GM12878 (cell line): Measurements from ENCODE around the gene INO80E. TPM values are rescaled to one million over a fixed set of nuclear protein-coding genes. Genes with fewer than 3 reads are reported as not detected.

Experiments
- ATAC-seq: fragments of 200-7000 bp; cut with Tn5 transposase; 3 replicates; pipeline ENCODE4 v1.9.1; 2020; ENCODE audit warnings: mild to moderate bottlenecking, moderate library complexity
- BruUV-seq: library from RNA; stranded (reverse); fragments of 400-500 nt; replicated peaks from 2 replicates; lab custom pipeline; 2021; lab: Mats Ljungman, UMichigan
- CTCF ChIA-PET: fragments of 300-600 bp; sonication (Branson Sonifier 250); formaldehyde crosslinking; extraction: SDS; loops from one replicate; lab custom pipeline; 2021; ENCODE audit warnings: inconsistent platforms; lab: Yijun Ruan, JAX
- POLR2A ChIA-PET: fragments of 350-600 bp; formaldehyde crosslinking; extraction: SDS; loops from one replicate; lab custom pipeline; 2021; ENCODE audit warnings: inconsistent platforms; lab: Charles Lee
- RAD21 ChIA-PET: fragments of 300-600 bp; sonication (Branson Sonifier 250); formaldehyde crosslinking; loops from one replicate; lab custom pipeline; 2023; ENCODE audit warnings: antibody characterized with exemption; ENCODE audit not compliant: unreplicated experiment; lab: Charles Lee
- SMC1A ChIA-PET: fragments of 300-600 bp; sonication (Branson Sonifier 250); formaldehyde crosslinking; loops from one replicate; lab custom pipeline; 2023; ENCODE audit not compliant: unreplicated experiment, uncharacterized antibody; lab: Charles Lee
- DNase-seq: peaks from one replicate; pipeline ENCODE4 v3.0.0-alpha.2; 2011; ENCODE audit warnings: low read depth, low spot score
- FAIRE-seq: peaks from 3 replicates; lab custom pipeline; 2011; peaks lifted over from hg19 to GRCh38; lab: Jason Lieb, UNC
- H2AFZ ChIP-seq: 2 replicates; pipeline ENCODE4 v1.6.0; 2011; ENCODE audit warnings: low read depth, low read length, control low read depth; ENCODE audit not compliant: control insufficient read depth
- H3K27ac ChIP-seq: 2 replicates; pipeline ENCODE4 v1.5.1; 2011; ENCODE audit warnings: control low read depth; ENCODE audit not compliant: control insufficient read depth, insufficient read depth
- H3K27me3 ChIP-seq, 2 experiments: replicated peaks in 1 of 2; 2 replicates each; pipeline versions ENCODE4 v1.6.0 to v1.6.1; 2011; ENCODE audit warnings: low read length in 1 of 2; ENCODE audit not compliant: control insufficient read depth in 2 of 2, insufficient read depth in 2 of 2
- H3K36me3 ChIP-seq, 2 experiments: 2 replicates each; pipeline ENCODE4 v1.5.1; 2011; ENCODE audit warnings: low read length in 1 of 2; ENCODE audit not compliant: control insufficient read depth in 2 of 2, insufficient read depth in 2 of 2
- H3K4me1 ChIP-seq: 2 replicates; pipeline ENCODE4 v1.6.1; 2011; ENCODE audit warnings: mild to moderate bottlenecking, low read length, moderate library complexity, mixed read lengths; ENCODE audit not compliant: control insufficient read depth, insufficient read depth
- H3K4me2 ChIP-seq: 2 replicates; pipeline ENCODE4 v1.6.0; 2011; ENCODE audit warnings: control low read depth; ENCODE audit not compliant: control insufficient read depth, insufficient read depth
- H3K4me3 ChIP-seq: fragments of 200-600 bp; sonication (generic); 2 replicates; pipeline ENCODE4 v1.5.1; 2016
- H3K79me2 ChIP-seq: 2 replicates; pipeline ENCODE4 v1.6.0; 2011; ENCODE audit warnings: low read length; ENCODE audit not compliant: control insufficient read depth, insufficient read depth
- H3K9ac ChIP-seq: 2 replicates; pipeline ENCODE4 v1.8.0; 2011; ENCODE audit warnings: low read length, control low read depth, mixed read lengths; ENCODE audit not compliant: control insufficient read depth, insufficient read depth
- H3K9me3 ChIP-seq: replicated peaks from 3 replicates; pipeline ENCODE4 v1.5.1; 2011; ENCODE audit warnings: mild to moderate bottlenecking, low read length; ENCODE audit not compliant: control insufficient read depth, insufficient read depth
- H4K20me1 ChIP-seq: 2 replicates; pipeline ENCODE4 v1.6.0; 2011; ENCODE audit not compliant: control insufficient read depth, insufficient read depth
- ATF2 ChIP-seq: IDR thresholded peaks from 2 replicates; pipeline ENCODE4 v1.6.1; 2012; ENCODE audit warnings: low read length, inconsistent platforms
- HDAC2 ChIP-seq: fragments of 200-600 bp; sonication (generic); IDR thresholded peaks from 2 replicates; pipeline ENCODE4 v1.6.1; 2017
- IRF4 ChIP-seq: IDR thresholded peaks from 2 replicates; pipeline ENCODE4 v1.6.1; 2011; ENCODE audit warnings: low read depth, low read length
- JUNB ChIP-seq: IDR thresholded peaks from 2 replicates; pipeline ENCODE4 v1.6.1; 2016; ENCODE audit warnings: antibody characterized with exemption, mild to moderate bottlenecking
- KAT2A ChIP-seq: conservative IDR thresholded peaks from 2 replicates; pipeline ENCODE4 v1.6.1; 2011; ENCODE audit warnings: low read depth, low read length; ENCODE audit not compliant: control insufficient read depth
- NR2C2 ChIP-seq: IDR thresholded peaks from 2 replicates; pipeline ENCODE4 v1.6.1; 2011; ENCODE audit warnings: borderline replicate concordance, low read depth; ENCODE audit not compliant: control insufficient read depth, insufficient read length
- POU2F2 ChIP-seq: IDR thresholded peaks from 3 replicates; pipeline ENCODE4 v1.6.1; 2011; ENCODE audit warnings: low read depth, mild to moderate bottlenecking, low read length, borderline replicate concordance
- RFX5 ChIP-seq: IDR thresholded peaks from 2 replicates; pipeline ENCODE4 v1.6.1; 2011; ENCODE audit warnings: low read depth, low read length, improper control_type of control experiment
- USF1 ChIP-seq: IDR thresholded peaks from 2 replicates; pipeline ENCODE4 v1.6.1; 2011; ENCODE audit warnings: borderline replicate concordance, low read depth, mild to moderate bottlenecking, moderate library complexity, mixed read lengths, low read length; ENCODE audit not compliant: insufficient read depth; ENCODE audit errors: extremely low read length
- WGBS: methylation state at CpG from one replicate; pipeline ENCODE4 v1.1.6; 2016; ENCODE audit warnings: low lambda C conversion rate; ENCODE audit not compliant: insufficient replicate concordance, insufficient coverage; ENCODE audit errors: missing lambda C conversion rate; 5-methylcytosine and 5-hydroxymethylcytosine counted together
- in situ Hi-C: fragments of 300-500 bp; cut with MboI; formaldehyde crosslinking; loops from 9 replicates; pipeline ENCODE4 v1.14.3; 2018; ENCODE audit warnings: mixed read lengths
- intact Hi-C: fragments of 100-400 bp; cut with micrococcal nuclease; formaldehyde crosslinking; loops from one replicate; pipeline ENCODE4 v1.14.2; 2022; ENCODE audit not compliant: unreplicated experiment
- polyA plus RNA-seq, 11 experiments: library from polyadenylated mRNA; depleted of rRNA in 4 of 11; unstranded in 6 of 11; stranded (reverse) in 5 of 11; fragments of >200 nt; fragmentation: Nextera tagmentation in 4 of 11; fragmentation: Illumina TruSeq in 1 of 11; extraction: Ambion mirVana in 4 of 11; extraction: Trizol in 1 of 11; gene quantifications; 1 replicate in 1 of 11; 2 replicates in 10 of 11; pipeline versions ENCODE4 v1.2.1 to v1.2.3, GENCODE V29; 2011 to 2016; ENCODE audit warnings: inconsistent platforms in 2 of 11, missing spikeins in 2 of 11, low read depth in 1 of 11
- total RNA-seq, 4 experiments: library from RNA; depleted of rRNA in 3 of 4; stranded (reverse); fragments of >200 nt in 3 of 4; fragmentation: Illumina TruSeq in 1 of 4; extraction: Trizol in 1 of 4; gene quantifications; 2 replicates each; pipeline versions ENCODE4 v1.2.1 to v1.2.3, GENCODE V29; 2013 to 2021

The INO80E gene
- total and polyA plus RNA-seq, 10 of the 15 experiments (the other 5 are each of a cell fraction or from before 2014, with no cell fraction given) = 0.39 to 74.0 (median 33.0) TPM

GRCh38 chr16:30026449-30026848 is 30.4 kb downstream of the INO80E start:
- intact Hi-C loops = loop anchor here (10.0 kb wide), 1 partner anchor 122 kb away; the partner anchor contains the start of gene ASPHD1

More at GRCh38 chr16:30026449-30026848, 30.4 kb downstream of the INO80E start:
- no peak for TF ChIP-seq HDAC2
- TF ChIP-seq IRF4 = no peak
- TF ChIP-seq ATF2 = no peak
- no peak for TF ChIP-seq RFX5
- no peak for TF ChIP-seq JUNB
- no peak for TF ChIP-seq KAT2A
- TF ChIP-seq NR2C2 = no peak
- no peak for TF ChIP-seq USF1
- no peak for TF ChIP-seq POU2F2
- ATAC-seq (no peak), DNase-seq (no peak), FAIRE-seq (no peak)
- WGBS = 43% methylated on average over 18 of the region's 18 CpGs
- BruUV-seq = no TSS peak
- Histone ChIP-seq H3K4me3 (no peak overlapping the region), H3K79me2 (no peaks in the 10 kb centered on the region), H3K4me2 (no peak overlapping the region), H3K9ac (no peak overlapping the region), H3K27me3 (peaks cover 6 to 10% of the 10 kb centered on the region in 2 experiments; a peak in 3 of 4 replicates), H3K36me3 (no peaks in the 10 kb centered on the region), H4K20me1 (no peaks in the 10 kb centered on the region; the same call in 1 of the 2 replicates), H3K4me1 (no peaks in the 10 kb centered on the region), H3K27ac (no peak overlapping the region), H3K9me3 (no peaks in the 10 kb centered on the region), H2AFZ (no peak overlapping the region)
- SMC1A ChIA-PET = no interaction called here
- in situ Hi-C loops = loop anchor here (5.0 kb wide), 1 partner anchor 329 kb away; no protein-coding TSS in a partner anchor
- CTCF ChIA-PET = interaction anchor here (0.7 kb wide), 1 partner anchor 164 kb away, joined by 3 read pairs; no protein-coding TSS in a partner anchor
- RAD21 ChIA-PET = no interaction called here
- POLR2A ChIA-PET = no interaction called here
